ENCODE data around the gene FBP1. TPM values are rescaled to one million over a fixed set of nuclear protein-coding genes. Genes with fewer than 3 reads are reported as not detected.

The FBP1 gene
- total and polyA plus RNA-seq, 7 donors = 0.24 to 1.4 (median 0.83) TPM

DNA sequence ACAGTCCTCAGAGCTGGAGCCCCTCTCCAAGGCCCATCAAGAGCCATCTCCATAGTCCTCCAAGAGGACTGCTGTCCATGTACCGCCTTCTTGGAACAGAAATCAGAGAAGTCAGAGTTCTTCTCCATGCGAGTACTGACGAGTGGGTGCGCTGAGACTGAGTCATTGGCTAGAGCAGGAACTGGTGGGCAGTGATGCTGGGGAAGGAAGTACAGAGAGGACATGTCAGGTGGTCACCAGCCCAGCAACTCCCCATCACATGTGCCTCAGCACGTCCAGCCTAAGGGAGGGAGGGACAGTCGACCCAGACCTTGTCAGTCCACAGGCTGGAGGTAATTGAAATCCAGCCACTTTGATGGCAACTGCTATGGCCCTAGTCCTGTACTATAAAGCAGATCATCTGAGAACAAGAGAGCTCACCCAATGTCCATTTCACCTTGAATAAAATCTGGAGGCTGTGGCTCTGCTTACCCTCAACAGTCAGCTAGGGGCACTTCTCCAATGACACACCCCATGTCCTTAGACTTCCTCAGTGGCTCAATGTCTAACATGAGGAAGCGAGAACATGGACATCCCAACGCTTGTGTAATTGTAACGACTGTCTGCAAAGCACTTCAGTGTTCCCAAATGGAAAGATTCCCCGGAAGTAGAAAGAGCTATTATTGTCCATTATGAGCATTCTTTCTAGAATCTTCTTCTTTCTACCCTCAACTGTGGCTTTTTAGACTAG, 15.0 kb upstream of the FBP1 start:
- Histone ChIP-seq H3K4me1 (no peaks in the 10 kb centered on the region), H3K27ac (no peak overlapping the region), H3K36me3 (ENCODE audit: insufficient read depth in 1 of 2, low read depth in 1 of 2) (no peaks in the 10 kb centered on the region), H3K9me3 (no peaks in the 10 kb centered on the region), H3K4me3 (no peak overlapping the region), H3K27me3 (ENCODE audit: insufficient read depth in 3 of 3, low read length in 2 of 3) (no peaks in the 10 kb centered on the region)
- 81 to 87% (median 84%) methylated on average over 10 of the region's 10 CpGs for WGBS, 3 donors
- no peak for DNase-seq
- intact Hi-C loops (cut with DNase I) = no loop called here
- TF ChIP-seq, protein P1, sequence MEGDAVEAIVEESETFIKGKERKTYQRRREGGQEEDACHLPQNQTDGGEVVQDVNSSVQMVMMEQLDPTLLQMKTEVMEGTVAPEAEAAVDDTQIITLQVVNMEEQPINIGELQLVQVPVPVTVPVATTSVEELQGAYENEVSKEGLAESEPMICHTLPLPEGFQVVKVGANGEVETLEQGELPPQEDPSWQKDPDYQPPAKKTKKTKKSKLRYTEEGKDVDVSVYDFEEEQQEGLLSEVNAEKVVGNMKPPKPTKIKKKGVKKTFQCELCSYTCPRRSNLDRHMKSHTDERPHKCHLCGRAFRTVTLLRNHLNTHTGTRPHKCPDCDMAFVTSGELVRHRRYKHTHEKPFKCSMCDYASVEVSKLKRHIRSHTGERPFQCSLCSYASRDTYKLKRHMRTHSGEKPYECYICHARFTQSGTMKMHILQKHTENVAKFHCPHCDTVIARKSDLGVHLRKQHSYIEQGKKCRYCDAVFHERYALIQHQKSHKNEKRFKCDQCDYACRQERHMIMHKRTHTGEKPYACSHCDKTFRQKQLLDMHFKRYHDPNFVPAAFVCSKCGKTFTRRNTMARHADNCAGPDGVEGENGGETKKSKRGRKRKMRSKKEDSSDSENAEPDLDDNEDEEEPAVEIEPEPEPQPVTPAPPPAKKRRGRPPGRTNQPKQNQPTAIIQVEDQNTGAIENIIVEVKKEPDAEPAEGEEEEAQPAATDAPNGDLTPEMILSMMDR (IDR thresholded peaks at IDR 0.05) = no peak
- ATAC-seq = no peak

DNA sequence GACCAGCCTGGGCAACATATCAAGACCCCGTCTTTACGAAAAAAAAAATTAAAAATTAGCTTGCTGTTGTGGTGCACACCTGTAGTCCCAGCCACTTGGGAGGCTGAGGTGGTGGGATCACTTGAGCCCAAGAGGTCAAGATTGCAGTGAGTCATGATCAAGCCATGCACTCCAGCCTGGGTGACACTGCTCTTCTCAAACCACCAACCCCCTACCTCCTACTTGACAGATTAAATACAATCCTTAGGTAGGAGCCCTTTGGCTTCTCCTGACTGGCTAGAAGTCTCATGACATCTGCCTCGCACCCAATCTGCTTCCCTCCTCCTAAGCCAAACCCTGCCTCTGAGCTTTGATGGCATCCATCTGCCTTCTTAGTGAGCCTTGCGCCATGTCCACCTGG, 11.6 kb upstream of the FBP1 start:
- DNase-seq (no peak), ATAC-seq (no peak)
- H3K9me3 ChIP-seq = no peaks in the 10 kb centered on the region
- no peak overlapping the region for H3K4me3 ChIP-seq
- H3K27me3 ChIP-seq (ENCODE audit: insufficient read depth in 3 of 3, low read length in 2 of 3) = no peaks in the 10 kb centered on the region
- TF ChIP-seq, protein P1 (IDR thresholded peaks at IDR 0.05) = no peak
- no peak overlapping the region for H3K27ac ChIP-seq
- intact Hi-C loops (cut with DNase I) = no loop called here
- H3K36me3 ChIP-seq (ENCODE audit: insufficient read depth in 1 of 2, low read depth in 1 of 2) = no peaks in the 10 kb centered on the region
- WGBS, 3 donors = 93 to 97% (median 95%) methylated on average over 4 of the region's 4 CpGs
- no peaks in the 10 kb centered on the region for H3K4me1 ChIP-seq

DNA sequence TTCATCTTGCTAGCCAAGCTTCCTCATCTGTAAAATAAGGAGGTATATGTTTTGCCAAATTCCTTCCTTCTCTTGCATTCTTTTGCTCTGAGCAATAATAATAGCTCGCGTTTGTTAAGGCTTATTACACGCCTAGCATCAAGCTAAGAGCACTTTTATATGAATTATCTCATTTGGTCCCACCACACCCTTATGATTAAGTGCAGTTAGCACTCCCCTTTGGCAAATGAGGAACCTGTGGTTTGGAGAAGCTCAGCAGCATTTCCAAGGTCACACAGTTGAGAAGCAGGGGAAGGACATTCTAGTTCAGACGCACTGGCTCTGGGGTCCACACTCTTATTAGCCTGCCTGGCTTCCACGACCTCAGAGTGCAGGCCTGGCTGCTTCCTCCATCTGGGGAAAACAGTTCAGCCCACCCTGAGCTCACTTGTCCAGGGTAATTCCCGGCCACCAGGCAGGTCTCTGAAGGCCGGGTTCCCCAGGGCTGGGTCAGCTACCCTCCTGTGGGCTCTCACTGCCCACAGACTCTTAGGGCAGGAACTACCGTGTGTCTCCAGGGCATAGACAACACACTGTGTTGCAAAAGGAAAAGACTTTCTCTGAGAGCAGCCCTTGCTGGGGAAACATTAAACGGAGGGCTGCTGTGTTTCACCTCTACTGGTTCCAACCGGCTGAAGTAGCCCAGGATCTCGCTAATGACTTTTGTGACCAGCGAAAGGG, 9.9 kb upstream of the FBP1 start:
- H3K27me3 ChIP-seq (ENCODE audit: insufficient read depth in 3 of 3, low read length in 2 of 3) = no peaks in the 10 kb centered on the region
- TF ChIP-seq, protein P1 (IDR thresholded peaks at IDR 0.05) = no peak
- ATAC-seq (peak in 1 of 4 donors; percentile 22), DNase-seq (no peak)
- no peaks in the 10 kb centered on the region for H3K9me3 ChIP-seq
- H3K27ac ChIP-seq = no peak overlapping the region
- H3K36me3 ChIP-seq (ENCODE audit: insufficient read depth in 1 of 2, low read depth in 1 of 2) = no peaks in the 10 kb centered on the region
- 73 to 77% (median 77%) methylated on average over 12 of the region's 12 CpGs for WGBS, 3 donors
- intact Hi-C loops (cut with DNase I) = no loop called here
- H3K4me1 ChIP-seq = no peaks in the 10 kb centered on the region
- no peak overlapping the region for H3K4me3 ChIP-seq

DNA sequence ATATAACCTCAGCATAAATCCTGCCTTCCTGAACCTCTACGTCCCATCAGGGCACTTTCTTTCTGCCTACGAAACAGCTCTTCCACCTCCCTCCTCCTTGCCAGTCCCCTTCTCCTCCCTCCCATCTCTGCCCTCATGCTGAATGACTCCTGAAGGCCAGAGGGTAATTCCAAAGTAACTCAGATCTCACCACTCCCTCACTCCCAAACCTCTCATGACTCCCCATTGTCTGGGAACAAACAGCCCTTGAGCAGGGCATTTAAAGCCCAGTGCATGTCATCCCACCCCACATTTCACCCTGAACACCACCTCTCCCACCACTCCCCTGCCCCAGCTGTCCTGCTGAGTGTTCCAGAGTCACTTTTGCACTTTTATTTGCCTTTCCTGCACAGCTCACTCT, 8.9 kb upstream of the FBP1 start:
- Histone ChIP-seq H3K4me3 (no peak overlapping the region), H3K27ac (no peak overlapping the region), H3K9me3 (no peaks in the 10 kb centered on the region), H3K4me1 (no peaks in the 10 kb centered on the region), H3K27me3 (ENCODE audit: insufficient read depth in 3 of 3, low read length in 2 of 3) (no peaks in the 10 kb centered on the region), H3K36me3 (ENCODE audit: insufficient read depth in 1 of 2, low read depth in 1 of 2) (no peaks in the 10 kb centered on the region)
- ATAC-seq (no peak), DNase-seq (no peak)
- WGBS, 3 donors = 88 to 90% (median 89%) methylated on average over 2 of the region's 2 CpGs
- intact Hi-C loops (cut with DNase I) = no loop called here
- TF ChIP-seq, protein P1 (IDR thresholded peaks at IDR 0.05) = no peak

Data from psoas muscle (tissue), 8 donors.